ENCODE data around the gene EIF5B.

The EIF5B gene

GRCh38 chr2:99374747-99375146, 37.6 kb downstream of the EIF5B start:
- Histone ChIP-seq H3K4me1 (ENCODE audit: control insufficient read depth, low read depth, low read length) (no peaks in the 10 kb centered on the region), H3K9ac (ENCODE audit: low read length) (no peak overlapping the region), H3K36me3 (ENCODE audit: control insufficient read depth, low read depth, low read length) (peaks cover 78% of the 10 kb centered on the region), H3K9me3 (ENCODE audit: control insufficient read depth, low read depth, low read length) (no peaks in the 10 kb centered on the region), H3K27ac (ENCODE audit: low read length) (no peak overlapping the region), H3K4me3 (ENCODE audit: low read length) (no peak overlapping the region), H3K27me3 (ENCODE audit: control insufficient read depth, insufficient read depth, low read length) (no peaks in the 10 kb centered on the region)

DNA sequence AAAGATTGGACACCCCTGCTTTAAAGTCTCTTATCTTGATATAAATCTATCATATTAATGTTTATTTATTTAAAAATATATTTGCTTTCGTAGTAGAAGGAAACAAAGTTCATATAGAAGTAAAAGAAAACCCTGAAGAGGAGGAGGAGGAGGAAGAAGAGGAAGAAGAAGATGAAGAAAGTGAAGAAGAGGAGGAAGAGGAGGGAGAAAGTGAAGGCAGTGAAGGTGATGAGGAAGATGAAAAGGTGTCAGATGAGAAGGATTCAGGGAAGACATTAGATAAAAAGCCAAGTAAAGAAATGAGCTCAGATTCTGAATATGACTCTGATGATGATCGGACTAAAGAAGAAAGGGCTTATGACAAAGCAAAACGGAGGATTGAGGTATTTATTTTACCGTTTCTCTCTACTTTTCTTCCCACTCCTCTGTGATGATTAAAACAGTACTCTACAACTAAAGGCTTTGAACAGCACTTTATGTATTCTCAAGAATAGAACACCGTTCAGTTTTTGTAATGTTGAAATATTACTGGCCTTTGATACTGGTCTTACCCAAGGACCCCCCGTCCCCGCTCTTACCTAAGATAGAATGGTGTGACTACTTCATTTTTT, 39.2 kb downstream of the EIF5B start:
- Histone ChIP-seq H3K9ac (ENCODE audit: low read length) (no peak overlapping the region), H3K4me3 (ENCODE audit: low read length) (no peak overlapping the region), H3K36me3 (ENCODE audit: control insufficient read depth, low read depth, low read length) (peaks cover 80% of the 10 kb centered on the region), H3K27ac (ENCODE audit: low read length) (no peak overlapping the region), H3K4me1 (ENCODE audit: control insufficient read depth, low read depth, low read length) (no peaks in the 10 kb centered on the region), H3K27me3 (ENCODE audit: control insufficient read depth, insufficient read depth, low read length) (no peaks in the 10 kb centered on the region), H3K9me3 (ENCODE audit: control insufficient read depth, low read depth, low read length) (no peaks in the 10 kb centered on the region)

GRCh38 chr2:99377879-99378278, 40.7 kb downstream of the EIF5B start:
- Histone ChIP-seq H3K9ac (ENCODE audit: low read length) (no peak overlapping the region), H3K36me3 (ENCODE audit: control insufficient read depth, low read depth, low read length) (peaks cover 81% of the 10 kb centered on the region), H3K27ac (ENCODE audit: low read length) (no peak overlapping the region), H3K4me1 (ENCODE audit: control insufficient read depth, low read depth, low read length) (no peaks in the 10 kb centered on the region), H3K27me3 (ENCODE audit: control insufficient read depth, insufficient read depth, low read length) (no peaks in the 10 kb centered on the region), H3K4me3 (ENCODE audit: low read length) (no peak overlapping the region), H3K9me3 (ENCODE audit: control insufficient read depth, low read depth, low read length) (no peaks in the 10 kb centered on the region)

DNA sequence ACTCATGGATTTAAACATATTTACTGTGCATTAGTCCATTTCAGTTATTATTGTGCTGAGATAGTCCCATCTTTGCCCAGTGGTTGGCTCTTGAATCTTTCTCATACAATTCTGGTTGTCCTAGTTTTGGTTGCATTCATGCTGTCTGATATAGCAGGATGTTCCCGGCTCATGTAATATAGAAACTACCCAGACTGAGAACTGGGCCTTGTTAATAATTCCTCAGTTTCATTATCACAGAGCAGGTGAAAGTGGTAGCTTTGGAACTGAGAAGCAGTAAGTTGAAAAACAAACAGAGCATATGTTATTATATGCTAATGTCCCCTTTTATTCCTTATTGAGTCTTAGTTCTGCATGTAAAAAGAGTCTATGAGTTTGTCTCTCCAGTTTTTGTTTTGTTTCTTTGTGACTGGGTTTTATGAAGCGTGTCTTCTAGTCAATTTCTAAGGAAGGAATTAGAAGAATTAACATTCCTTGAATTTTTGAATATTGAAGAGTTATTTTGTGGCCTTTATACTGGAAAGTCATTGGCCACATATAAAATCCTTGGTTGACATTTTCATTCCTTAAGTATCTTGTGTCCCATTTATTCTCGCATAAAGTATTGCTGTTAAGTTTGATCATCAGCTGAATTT, 43.3 kb downstream of the EIF5B start:
- Histone ChIP-seq H3K36me3 (ENCODE audit: control insufficient read depth, low read depth, low read length) (peaks cover 76% of the 10 kb centered on the region), H3K27ac (ENCODE audit: low read length) (no peak overlapping the region), H3K9me3 (ENCODE audit: control insufficient read depth, low read depth, low read length) (no peaks in the 10 kb centered on the region), H3K4me1 (ENCODE audit: control insufficient read depth, low read depth, low read length) (no peaks in the 10 kb centered on the region), H3K9ac (ENCODE audit: low read length) (no peak overlapping the region), H3K27me3 (ENCODE audit: control insufficient read depth, insufficient read depth, low read length) (no peaks in the 10 kb centered on the region), H3K4me3 (ENCODE audit: low read length) (no peak overlapping the region)

DNA sequence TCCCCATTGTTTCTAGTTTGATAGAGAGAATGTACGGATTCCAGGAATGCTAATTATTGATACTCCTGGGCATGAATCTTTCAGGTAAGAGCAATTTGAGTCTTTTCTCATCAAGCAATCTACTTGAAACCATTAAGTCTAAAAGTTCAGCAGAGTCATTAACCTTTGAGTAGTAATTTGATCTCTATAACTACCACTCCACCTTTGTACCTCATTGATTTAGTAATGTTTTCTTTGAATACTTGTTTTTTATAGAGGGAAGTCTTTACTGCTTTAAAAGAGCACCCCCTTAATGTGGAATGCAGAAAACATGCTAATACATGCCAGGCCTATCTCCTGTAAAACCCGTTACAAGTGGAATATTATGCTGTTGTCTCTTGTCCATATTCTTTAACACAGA, 45.0 kb downstream of the EIF5B start:
- H3K27me3 ChIP-seq (ENCODE audit: control insufficient read depth, insufficient read depth, low read length), result no peaks in the 10 kb centered on the region
- no peak overlapping the region for H3K27ac ChIP-seq (ENCODE audit: low read length)
- H3K4me1 ChIP-seq (ENCODE audit: control insufficient read depth, low read depth, low read length), result no peaks in the 10 kb centered on the region
- no peak overlapping the region for H3K9ac ChIP-seq (ENCODE audit: low read length)
- H3K9me3 ChIP-seq (ENCODE audit: control insufficient read depth, low read depth, low read length), result no peaks in the 10 kb centered on the region
- H3K4me3 ChIP-seq (ENCODE audit: low read length), result no peak overlapping the region
- peaks cover 71% of the 10 kb centered on the region for H3K36me3 ChIP-seq (ENCODE audit: control insufficient read depth, low read depth, low read length)

- H3K9me3 ChIP-seq (ENCODE audit: control insufficient read depth, low read depth, low read length), result no peaks in the 10 kb centered on the region
- no peak overlapping the region for H3K9ac ChIP-seq (ENCODE audit: low read length)
- H3K27me3 ChIP-seq (ENCODE audit: control insufficient read depth, insufficient read depth, low read length), result no peaks in the 10 kb centered on the region
- no peak overlapping the region for H3K27ac ChIP-seq (ENCODE audit: low read length)
- H3K4me1 ChIP-seq (ENCODE audit: control insufficient read depth, low read depth, low read length), result no peaks in the 10 kb centered on the region
- peaks cover 62% of the 10 kb centered on the region for H3K36me3 ChIP-seq (ENCODE audit: control insufficient read depth, low read depth, low read length)
- no peak overlapping the region for H3K4me3 ChIP-seq (ENCODE audit: low read length)
Observed at GRCh38 chr2:99386011-99386410, 48.8 kb downstream of the EIF5B start.

DNA sequence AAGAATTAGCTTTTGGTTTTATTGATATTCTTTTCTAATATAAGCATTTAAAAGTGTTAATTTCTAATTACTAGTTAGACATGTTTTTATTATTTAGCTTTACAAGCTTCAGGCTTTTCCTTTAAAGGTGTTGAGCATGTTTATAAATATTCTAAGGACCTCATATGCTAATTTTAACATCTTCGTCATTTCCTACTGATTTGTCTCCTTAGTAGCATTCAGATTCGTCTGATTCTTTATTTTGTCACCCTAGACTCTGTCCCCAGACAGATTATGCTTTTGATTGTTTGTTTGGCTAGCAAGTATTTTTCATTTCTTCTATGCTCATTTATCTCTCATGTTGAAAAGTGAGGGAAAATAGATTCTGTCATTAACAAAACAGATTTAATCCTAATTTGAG, 51.7 kb downstream of the EIF5B start:
- Histone ChIP-seq H3K27me3 (ENCODE audit: control insufficient read depth, insufficient read depth, low read length) (no peaks in the 10 kb centered on the region), H3K36me3 (ENCODE audit: control insufficient read depth, low read depth, low read length) (peaks cover 60% of the 10 kb centered on the region), H3K4me1 (ENCODE audit: control insufficient read depth, low read depth, low read length) (no peaks in the 10 kb centered on the region), H3K27ac (ENCODE audit: low read length) (no peak overlapping the region), H3K9me3 (ENCODE audit: control insufficient read depth, low read depth, low read length) (no peaks in the 10 kb centered on the region), H3K9ac (ENCODE audit: low read length) (no peak overlapping the region), H3K4me3 (ENCODE audit: low read length) (no peak overlapping the region)

GRCh38 chr2:99389371-99389770, 52.2 kb downstream of the EIF5B start:
- H3K27ac ChIP-seq (ENCODE audit: low read length), result no peak overlapping the region
- no peaks in the 10 kb centered on the region for H3K27me3 ChIP-seq (ENCODE audit: control insufficient read depth, insufficient read depth, low read length)
- H3K9ac ChIP-seq (ENCODE audit: low read length), result no peak overlapping the region
- H3K4me3 ChIP-seq (ENCODE audit: low read length), result no peak overlapping the region
- peaks cover 62% of the 10 kb centered on the region for H3K36me3 ChIP-seq (ENCODE audit: control insufficient read depth, low read depth, low read length)
- H3K9me3 ChIP-seq (ENCODE audit: control insufficient read depth, low read depth, low read length), result no peaks in the 10 kb centered on the region
- H3K4me1 ChIP-seq (ENCODE audit: control insufficient read depth, low read depth, low read length), result no peaks in the 10 kb centered on the region

DNA sequence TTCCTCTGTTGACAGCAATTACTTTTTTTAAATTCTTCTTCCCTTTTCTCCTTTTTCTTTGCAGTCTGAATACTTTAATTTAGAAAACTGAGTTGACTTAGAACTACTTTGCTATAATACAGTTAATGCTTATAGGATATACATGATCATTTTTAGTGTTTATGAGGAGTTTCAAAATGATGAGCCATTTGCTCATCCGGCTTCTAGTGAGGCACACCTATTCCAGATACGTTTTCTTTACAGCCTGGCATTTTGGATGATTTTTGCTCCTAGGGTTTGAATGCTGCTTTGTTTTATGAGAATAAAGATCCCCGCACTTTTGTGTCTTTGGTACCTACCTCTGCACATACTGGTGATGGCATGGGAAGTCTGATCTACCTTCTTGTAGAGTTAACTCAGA, 52.8 kb downstream of the EIF5B start:
- no peak overlapping the region for H3K9ac ChIP-seq (ENCODE audit: low read length)
- H3K36me3 ChIP-seq (ENCODE audit: control insufficient read depth, low read depth, low read length), result peaks cover 63% of the 10 kb centered on the region
- no peaks in the 10 kb centered on the region for H3K27me3 ChIP-seq (ENCODE audit: control insufficient read depth, insufficient read depth, low read length)
- H3K9me3 ChIP-seq (ENCODE audit: control insufficient read depth, low read depth, low read length), result no peaks in the 10 kb centered on the region
- no peaks in the 10 kb centered on the region for H3K4me1 ChIP-seq (ENCODE audit: control insufficient read depth, low read depth, low read length)
- no peak overlapping the region for H3K27ac ChIP-seq (ENCODE audit: low read length)
- H3K4me3 ChIP-seq (ENCODE audit: low read length), result no peak overlapping the region

DNA sequence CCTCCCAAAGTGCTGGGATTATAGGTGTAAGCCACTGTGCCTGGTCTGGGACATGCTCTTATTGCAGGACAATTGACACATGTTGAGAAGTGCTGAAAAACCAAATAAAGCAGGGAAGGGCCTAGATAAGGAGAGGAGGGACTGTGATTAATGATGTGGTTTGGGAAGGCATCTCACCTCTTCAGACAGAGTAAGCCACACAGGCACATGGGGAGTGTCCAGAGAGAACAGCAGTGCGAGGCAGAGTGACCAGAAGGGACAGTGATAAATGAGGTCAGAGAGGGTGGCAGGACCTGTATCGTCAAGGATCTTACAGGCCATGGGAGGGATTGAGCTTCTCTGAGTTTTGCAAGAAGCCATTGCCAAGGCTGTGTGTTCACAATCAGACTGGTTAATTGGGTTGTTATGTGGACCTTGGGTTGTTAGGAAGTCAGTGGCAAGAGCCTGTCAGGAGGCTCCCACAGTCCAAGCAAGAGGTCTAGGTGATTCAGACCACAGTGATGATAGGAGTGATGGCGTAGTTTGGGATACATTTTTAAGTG, 58.5 kb downstream of the EIF5B start:
- Histone ChIP-seq H3K4me1 (ENCODE audit: control insufficient read depth, low read depth, low read length) (no peaks in the 10 kb centered on the region), H3K9ac (ENCODE audit: low read length) (no peak overlapping the region), H3K27me3 (ENCODE audit: control insufficient read depth, insufficient read depth, low read length) (no peaks in the 10 kb centered on the region), H3K4me3 (ENCODE audit: low read length) (no peak overlapping the region), H3K9me3 (ENCODE audit: control insufficient read depth, low read depth, low read length) (no peaks in the 10 kb centered on the region), H3K27ac (ENCODE audit: low read length) (no peak overlapping the region), H3K36me3 (ENCODE audit: control insufficient read depth, low read depth, low read length) (peaks cover 88% of the 10 kb centered on the region)

DNA sequence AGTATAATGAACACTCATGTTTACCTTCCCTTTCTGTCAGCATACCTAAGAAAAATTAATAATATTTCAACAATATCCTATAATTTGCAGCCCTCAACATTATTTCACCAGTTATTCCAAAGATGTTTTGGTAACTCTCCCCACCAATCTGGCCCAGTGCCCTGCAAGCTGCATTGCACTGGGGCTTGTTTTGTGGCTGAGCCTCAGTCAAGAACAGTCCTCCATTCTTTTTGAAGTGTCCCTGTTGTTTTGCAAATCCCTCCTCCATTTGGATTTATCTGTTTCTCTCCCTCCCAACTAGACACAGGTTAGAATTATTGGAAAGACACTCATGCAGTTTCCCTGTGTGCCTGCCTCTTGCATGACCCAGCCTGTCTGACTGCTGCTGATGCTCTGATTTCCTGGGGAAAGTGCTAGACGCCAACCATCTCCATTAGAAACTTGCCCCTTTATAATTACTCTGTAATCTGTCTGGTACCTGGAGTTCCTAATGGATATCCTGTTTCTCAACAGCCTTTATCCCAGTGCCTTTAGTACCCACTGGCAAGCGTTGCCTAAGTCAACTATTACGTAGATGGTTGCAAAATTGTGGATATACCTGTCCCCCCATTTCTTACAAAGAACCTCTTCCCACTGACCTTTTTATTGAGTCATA, 60.2 kb downstream of the EIF5B start:
- peaks cover 88% of the 10 kb centered on the region for H3K36me3 ChIP-seq (ENCODE audit: control insufficient read depth, low read depth, low read length)
- no peak overlapping the region for H3K27ac ChIP-seq (ENCODE audit: low read length)
- H3K4me3 ChIP-seq (ENCODE audit: low read length), result no peak overlapping the region
- no peaks in the 10 kb centered on the region for H3K4me1 ChIP-seq (ENCODE audit: control insufficient read depth, low read depth, low read length)
- no peak overlapping the region for H3K9ac ChIP-seq (ENCODE audit: low read length)
- no peaks in the 10 kb centered on the region for H3K27me3 ChIP-seq (ENCODE audit: control insufficient read depth, insufficient read depth, low read length)
- no peaks in the 10 kb centered on the region for H3K9me3 ChIP-seq (ENCODE audit: control insufficient read depth, low read depth, low read length)

All from iPS-18a (cell line).